Natural killer cell (primary cell): Measurements from ENCODE around the gene MTMR4. TPM values are rescaled to one million over a fixed set of nuclear protein-coding genes. Genes with fewer than 3 reads are reported as not detected.
A peak's percentile ranks its signal among the peaks of the same experiment; 100 is the strongest.

ENCODE experiments used
- ATAC-seq, 3 donors: fragments of 150-1000 bp in 2 of 3; fragments of 200-7000 bp in 1 of 3; cut with Tn5 transposase; 1 replicate in 1 of 3; 2 replicates in 2 of 3; pipeline ENCODE4 v1.10.0; 2021; ENCODE audit warnings: mild to moderate bottlenecking in 2 of 3, moderate library complexity in 2 of 3
- DNase-seq, 2 donors: peaks; one replicate each; pipeline versions ENCODE4 v3.0.0 to v3.0.0-alpha.2; 2013 to 2021; ENCODE audit warnings: mixed read lengths in 1 of 2
- H3K27ac ChIP-seq: one replicate; pipeline ENCODE4 v1.5.1; 2013; ENCODE audit warnings: mild to moderate bottlenecking, low read length
- H3K27me3 ChIP-seq: one replicate; pipeline ENCODE4 v1.6.1; 2013; ENCODE audit warnings: low read length; ENCODE audit not compliant: control insufficient read depth, insufficient read depth
- H3K36me3 ChIP-seq: one replicate; pipeline ENCODE4 v1.6.1; 2013; ENCODE audit warnings: low read length; ENCODE audit not compliant: control insufficient read depth, insufficient read depth
- H3K4me1 ChIP-seq: one replicate; pipeline ENCODE4 v1.6.1; 2013; ENCODE audit warnings: low read length; ENCODE audit not compliant: control insufficient read depth, insufficient read depth
- H3K4me3 ChIP-seq: one replicate; pipeline ENCODE4 v1.5.1; 2013; ENCODE audit warnings: low read length
- H3K9me3 ChIP-seq: one replicate; pipeline ENCODE4 v1.6.1; 2013; ENCODE audit warnings: low read length; ENCODE audit not compliant: control insufficient read depth, insufficient read depth
- H3K27ac Mint-ChIP-seq, 2 donors: one replicate each; pipeline ENCODE4 v1.8.0; 2022; ENCODE audit warnings: mild to moderate bottlenecking in 2 of 2, mixed read lengths in 2 of 2, moderate library complexity in 1 of 2
- H3K27me3 Mint-ChIP-seq, 2 donors: one replicate each; pipeline ENCODE4 v1.8.0; 2022; ENCODE audit warnings: low read depth in 2 of 2, mixed read lengths in 2 of 2
- H3K36me3 Mint-ChIP-seq: one replicate; pipeline ENCODE4 v1.8.0; 2022; ENCODE audit warnings: mixed read lengths
- H3K4me1 Mint-ChIP-seq, 2 donors: one replicate each; pipeline ENCODE4 v1.8.0; 2022; ENCODE audit warnings: mixed read lengths in 2 of 2
- H3K4me3 Mint-ChIP-seq: one replicate; pipeline ENCODE4 v1.8.0; 2022; ENCODE audit warnings: mild to moderate bottlenecking, moderate library complexity, mixed read lengths
- H3K9me3 Mint-ChIP-seq, 2 donors: one replicate each; pipeline ENCODE4 v1.8.0; 2022; ENCODE audit warnings: mixed read lengths in 2 of 2
- WGBS: methylation state at CpG from one replicate; pipeline ENCODE4 v1.1.7; 2013; ENCODE audit warnings: missing lambda C conversion rate; ENCODE audit not compliant: insufficient coverage; 5-methylcytosine and 5-hydroxymethylcytosine counted together
- intact Hi-C: fragments of 100-400 bp; cut with micrococcal nuclease; formaldehyde crosslinking; loops from one replicate; pipeline ENCODE4 v1.14.2; 2022
- total RNA-seq, 4 donors: library from RNA; stranded (reverse); fragments of 120-200 nt in 1 of 4; gene quantifications; one replicate each; pipeline versions ENCODE4 v1.2.3 to v1.2.4, GENCODE V29; 2013 to 2022
- TF ChIP-seq, protein P1 (sequence below): fragments of 200-600 bp; IDR thresholded peaks from one replicate; pipeline ENCODE4 v1.8.0; 2022; ENCODE audit warnings: antibody characterized with exemption

MTMR4 gene
- total RNA-seq, 3 donors from 2014 or later (not counting 1 experiment from before 2014, with no cell fraction given): 28.4 to 43.4 (median 39.7) TPM

DNA sequence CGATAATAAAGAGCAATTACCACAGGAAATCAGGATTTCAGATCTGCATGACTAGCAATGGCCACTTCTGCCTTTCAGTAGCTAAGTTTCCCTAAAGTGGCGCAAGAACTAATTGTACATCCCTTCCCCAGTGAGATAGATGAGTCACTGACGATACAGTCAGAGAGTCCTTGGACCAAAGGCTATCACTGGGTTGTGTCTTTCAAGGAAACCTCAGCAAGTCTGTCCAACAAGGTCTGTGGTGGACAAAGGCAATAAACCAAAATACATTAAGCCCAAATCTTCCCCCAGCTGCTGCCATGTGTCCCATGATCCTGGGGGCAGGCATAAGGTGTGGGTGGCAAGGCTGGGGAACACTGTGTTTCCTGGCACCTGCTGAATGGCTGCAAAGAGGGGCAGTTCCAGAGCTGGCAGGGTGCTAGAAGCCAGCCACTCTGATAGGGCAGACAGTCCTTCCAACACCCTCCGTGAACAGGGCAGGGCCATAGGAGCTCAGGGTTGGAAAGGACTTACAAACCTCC, 20.5 kb upstream of the MTMR4 start:
- Mint-ChIP-seq H3K4me3 (no peak overlapping the region), H3K4me1 (peaks cover 6 to 9% of the 10 kb centered on the region in 2 donors), H3K27ac (no peak overlapping the region), H3K36me3 (no peaks in the 10 kb centered on the region), H3K27me3 (peaks cover 22 to 31% of the 10 kb centered on the region in 2 donors), H3K9me3 (no peaks in the 10 kb centered on the region)
- WGBS: 84% methylated on average over 4 of the region's 4 CpGs
- Histone ChIP-seq H3K9me3 (no peaks in the 10 kb centered on the region), H3K4me1 (peaks cover 25% of the 10 kb centered on the region), H3K4me3 (no peak overlapping the region), H3K27me3 (peaks cover 4% of the 10 kb centered on the region), H3K36me3 (no peaks in the 10 kb centered on the region), H3K27ac (no peak overlapping the region)
- no peak for ATAC-seq
- intact Hi-C loops: no loop called here
- TF ChIP-seq, protein P1, sequence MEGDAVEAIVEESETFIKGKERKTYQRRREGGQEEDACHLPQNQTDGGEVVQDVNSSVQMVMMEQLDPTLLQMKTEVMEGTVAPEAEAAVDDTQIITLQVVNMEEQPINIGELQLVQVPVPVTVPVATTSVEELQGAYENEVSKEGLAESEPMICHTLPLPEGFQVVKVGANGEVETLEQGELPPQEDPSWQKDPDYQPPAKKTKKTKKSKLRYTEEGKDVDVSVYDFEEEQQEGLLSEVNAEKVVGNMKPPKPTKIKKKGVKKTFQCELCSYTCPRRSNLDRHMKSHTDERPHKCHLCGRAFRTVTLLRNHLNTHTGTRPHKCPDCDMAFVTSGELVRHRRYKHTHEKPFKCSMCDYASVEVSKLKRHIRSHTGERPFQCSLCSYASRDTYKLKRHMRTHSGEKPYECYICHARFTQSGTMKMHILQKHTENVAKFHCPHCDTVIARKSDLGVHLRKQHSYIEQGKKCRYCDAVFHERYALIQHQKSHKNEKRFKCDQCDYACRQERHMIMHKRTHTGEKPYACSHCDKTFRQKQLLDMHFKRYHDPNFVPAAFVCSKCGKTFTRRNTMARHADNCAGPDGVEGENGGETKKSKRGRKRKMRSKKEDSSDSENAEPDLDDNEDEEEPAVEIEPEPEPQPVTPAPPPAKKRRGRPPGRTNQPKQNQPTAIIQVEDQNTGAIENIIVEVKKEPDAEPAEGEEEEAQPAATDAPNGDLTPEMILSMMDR: no peak
- no peak for DNase-seq

DNA sequence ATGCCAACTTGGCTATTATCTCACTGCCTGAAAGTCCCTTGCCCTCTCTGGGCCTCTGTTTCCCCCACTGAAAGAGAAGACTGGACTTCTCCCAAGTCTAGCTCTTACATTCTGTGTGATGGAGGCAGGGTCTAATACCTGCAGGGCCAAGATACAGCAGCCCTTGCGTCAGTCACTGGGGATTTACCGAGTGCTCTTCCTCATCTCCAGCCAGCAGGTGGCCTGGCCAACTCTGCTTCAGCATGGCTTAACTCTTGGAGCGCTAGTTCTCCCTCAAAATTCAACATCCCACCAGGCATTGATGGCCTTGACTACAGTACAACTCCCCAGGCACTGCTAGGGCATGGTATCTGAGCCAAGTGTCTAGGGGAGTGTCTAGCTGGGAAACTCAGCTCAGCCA, 19.9 kb upstream of the MTMR4 start:
- Mint-ChIP-seq H3K9me3 (no peaks in the 10 kb centered on the region), H3K4me1 (peaks cover 6 to 9% of the 10 kb centered on the region in 2 donors), H3K27me3 (peaks cover 28 to 37% of the 10 kb centered on the region in 2 donors), H3K36me3 (no peaks in the 10 kb centered on the region), H3K27ac (no peak overlapping the region), H3K4me3 (peak overlapping the region; percentile 17)
- 93% methylated on average over 3 of the region's 3 CpGs for WGBS
- Histone ChIP-seq H3K27ac (no peak overlapping the region), H3K4me1 (peaks cover 25% of the 10 kb centered on the region), H3K36me3 (no peaks in the 10 kb centered on the region), H3K27me3 (peaks cover 4% of the 10 kb centered on the region), H3K4me3 (no peak overlapping the region), H3K9me3 (no peaks in the 10 kb centered on the region)
- TF ChIP-seq, protein P1: no peak
- no peak for ATAC-seq
- intact Hi-C loops: no loop called here
- no peak for DNase-seq

DNA sequence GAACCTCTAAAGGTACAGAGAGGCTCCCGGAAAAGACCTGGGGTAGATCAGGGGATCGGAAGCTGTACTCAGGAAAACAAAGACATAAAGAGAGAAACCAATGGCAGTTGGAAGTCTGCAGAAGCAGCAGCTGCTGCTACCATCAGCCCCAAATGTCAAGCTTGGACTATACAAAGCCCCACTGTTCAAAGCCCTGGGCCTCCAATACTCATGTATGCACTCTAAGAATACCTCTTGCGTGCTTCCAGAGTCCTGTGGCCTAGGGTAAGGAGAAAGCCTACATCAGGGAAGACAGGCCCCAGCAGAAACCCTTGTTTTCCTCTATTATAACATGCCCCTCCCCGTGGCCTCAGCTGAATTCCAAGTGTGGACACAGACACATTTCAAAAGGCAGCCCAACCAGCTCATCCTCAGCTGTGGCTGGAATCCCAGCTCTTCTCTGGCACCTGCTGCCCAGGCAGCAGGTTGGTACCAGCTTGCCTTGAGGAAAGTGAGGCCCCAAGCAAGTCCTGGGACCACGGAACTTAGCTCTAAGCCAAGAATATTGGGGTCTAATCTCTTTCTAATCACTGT, 19.3 kb upstream of the MTMR4 start:
- H3K27me3 Mint-ChIP-seq: peaks cover 30 to 43% of the 10 kb centered on the region in 2 donors
- H3K4me1 Mint-ChIP-seq: peaks cover 6 to 9% of the 10 kb centered on the region in 2 donors
- peaks cover 25% of the 10 kb centered on the region for H3K4me1 ChIP-seq
- no peaks in the 10 kb centered on the region for H3K36me3 ChIP-seq
- DNase-seq: no peak
- H3K27me3 ChIP-seq: peaks cover 4% of the 10 kb centered on the region
- no peak overlapping the region for H3K4me3 Mint-ChIP-seq
- intact Hi-C loops: no loop called here
- no peak overlapping the region for H3K4me3 ChIP-seq
- H3K36me3 Mint-ChIP-seq: no peaks in the 10 kb centered on the region
- no peak overlapping the region for H3K27ac ChIP-seq
- H3K9me3 ChIP-seq: no peaks in the 10 kb centered on the region
- no peaks in the 10 kb centered on the region for H3K9me3 Mint-ChIP-seq
- TF ChIP-seq, protein P1: no peak
- H3K27ac Mint-ChIP-seq: no peak overlapping the region
- WGBS: 93% methylated on average over 5 of the region's 5 CpGs
- ATAC-seq: no peak

DNA sequence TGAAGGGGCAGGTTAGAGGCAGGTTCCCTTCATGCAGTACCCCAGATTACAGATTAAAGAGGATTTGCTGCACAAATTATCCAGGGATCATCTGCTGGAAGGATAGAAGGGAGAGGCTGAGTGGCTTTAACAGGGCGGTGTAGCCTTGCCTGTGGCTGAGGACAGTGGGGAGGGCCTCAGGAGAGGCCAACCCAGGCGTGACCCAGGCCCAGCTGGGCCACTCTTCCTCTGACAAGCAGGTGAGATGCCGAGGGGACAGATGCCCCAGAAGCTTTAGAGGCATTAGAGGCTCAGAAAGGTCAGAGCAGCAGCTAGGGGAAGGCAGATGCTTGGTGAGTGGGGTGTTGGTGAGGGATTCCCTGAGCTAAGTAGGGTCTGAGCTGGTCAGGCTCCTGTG, 18.1 kb upstream of the MTMR4 start:
- Mint-ChIP-seq H3K27ac (peak overlapping the region in 1 of 2 donors; percentile 38), H3K4me1 (peaks cover 6 to 9% of the 10 kb centered on the region in 2 donors), H3K4me3 (no peak overlapping the region), H3K27me3 (peaks cover 30 to 43% of the 10 kb centered on the region in 2 donors), H3K36me3 (no peaks in the 10 kb centered on the region), H3K9me3 (no peaks in the 10 kb centered on the region)
- Histone ChIP-seq H3K27ac (no peak overlapping the region), H3K27me3 (peaks cover 4% of the 10 kb centered on the region), H3K9me3 (no peaks in the 10 kb centered on the region), H3K4me1 (peaks cover 25% of the 10 kb centered on the region), H3K36me3 (no peaks in the 10 kb centered on the region), H3K4me3 (no peak overlapping the region)
- 81% methylated on average over 3 of the region's 3 CpGs for whole genome bisulfite sequencing
- intact Hi-C loops: no loop called here
- TF ChIP-seq, protein P1: no peak
- ATAC-seq (no peak), DNase-seq (no peak)
